Measurements from ENCODE around the gene B3GLCT. TPM values are rescaled to one million over a fixed set of nuclear protein-coding genes. Genes with fewer than 3 reads are reported as not detected.

B3GLCT gene
- total RNA-seq, 3 donors from 2014 or later (not counting 1 experiment from before 2014, with no cell fraction given), result 6.0 to 8.1 (median 6.2) TPM

GRCh38 chr13:31310356-31310755 is 110.6 kb downstream of the B3GLCT start:
- Histone ChIP-seq H3K4me3 (ENCODE audit: low read length) (no peak overlapping the region), H3K4me1 (ENCODE audit: control insufficient read depth, insufficient read depth, low read length) (no peaks in the 10 kb centered on the region), H3K9me3 (ENCODE audit: control insufficient read depth, insufficient read depth, low read length) (peaks cover 28% of the 10 kb centered on the region), H3K27ac (ENCODE audit: low read length) (no peak overlapping the region), H3K36me3 (ENCODE audit: control insufficient read depth, insufficient read depth, low read length) (no peaks in the 10 kb centered on the region), H3K27me3 (ENCODE audit: control insufficient read depth, insufficient read depth, low read length) (no peaks in the 10 kb centered on the region)
- H3K4me3 Mint-ChIP-seq, result no peak overlapping the region
- WGBS (ENCODE audit: insufficient coverage), result 95% methylated on average over 4 of the region's 4 CpGs
- no peak for DNase-seq
- TF ChIP-seq, protein P1, sequence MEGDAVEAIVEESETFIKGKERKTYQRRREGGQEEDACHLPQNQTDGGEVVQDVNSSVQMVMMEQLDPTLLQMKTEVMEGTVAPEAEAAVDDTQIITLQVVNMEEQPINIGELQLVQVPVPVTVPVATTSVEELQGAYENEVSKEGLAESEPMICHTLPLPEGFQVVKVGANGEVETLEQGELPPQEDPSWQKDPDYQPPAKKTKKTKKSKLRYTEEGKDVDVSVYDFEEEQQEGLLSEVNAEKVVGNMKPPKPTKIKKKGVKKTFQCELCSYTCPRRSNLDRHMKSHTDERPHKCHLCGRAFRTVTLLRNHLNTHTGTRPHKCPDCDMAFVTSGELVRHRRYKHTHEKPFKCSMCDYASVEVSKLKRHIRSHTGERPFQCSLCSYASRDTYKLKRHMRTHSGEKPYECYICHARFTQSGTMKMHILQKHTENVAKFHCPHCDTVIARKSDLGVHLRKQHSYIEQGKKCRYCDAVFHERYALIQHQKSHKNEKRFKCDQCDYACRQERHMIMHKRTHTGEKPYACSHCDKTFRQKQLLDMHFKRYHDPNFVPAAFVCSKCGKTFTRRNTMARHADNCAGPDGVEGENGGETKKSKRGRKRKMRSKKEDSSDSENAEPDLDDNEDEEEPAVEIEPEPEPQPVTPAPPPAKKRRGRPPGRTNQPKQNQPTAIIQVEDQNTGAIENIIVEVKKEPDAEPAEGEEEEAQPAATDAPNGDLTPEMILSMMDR (IDR thresholded peaks at IDR 0.05), result no peak
- intact Hi-C loops (cut with micrococcal nuclease), result no loop called here
- peak in 1 of 3 donors; percentile 14 for ATAC-seq
- H3K4me1 Mint-ChIP-seq, result no peaks in the 10 kb centered on the region
- peaks cover 25% of the 10 kb centered on the region for H3K36me3 Mint-ChIP-seq
- H3K27me3 Mint-ChIP-seq (ENCODE audit: low read depth in 2 of 2), result no peaks in the 10 kb centered on the region
- H3K9me3 Mint-ChIP-seq, result peaks cover 5 to 19% of the 10 kb centered on the region in 2 donors
- H3K27ac Mint-ChIP-seq, result no peak overlapping the region

DNA sequence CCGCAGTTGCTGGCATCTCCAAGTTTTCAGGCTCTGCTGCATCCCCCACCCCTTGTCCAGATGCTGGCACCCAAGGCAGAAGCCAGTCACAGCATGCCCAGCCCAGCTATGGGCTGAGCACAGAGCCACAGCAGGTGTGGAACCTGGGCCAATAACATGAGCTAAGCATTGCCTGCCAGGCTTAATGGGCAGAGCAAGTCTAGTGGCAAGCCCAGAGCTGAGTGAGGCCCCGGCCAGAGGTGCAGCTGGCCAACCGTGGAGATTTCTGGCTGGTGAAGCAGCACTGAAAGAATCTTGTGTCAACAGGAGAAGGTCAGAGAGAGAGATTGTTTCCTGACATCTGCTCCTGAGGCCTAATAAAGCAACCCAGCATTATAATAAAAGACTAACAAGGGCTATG is 111.0 kb downstream of the B3GLCT start:
- Histone ChIP-seq H3K36me3 (ENCODE audit: control insufficient read depth, insufficient read depth, low read length) (no peaks in the 10 kb centered on the region), H3K9me3 (ENCODE audit: control insufficient read depth, insufficient read depth, low read length) (peaks cover 32% of the 10 kb centered on the region), H3K4me1 (ENCODE audit: control insufficient read depth, insufficient read depth, low read length) (no peaks in the 10 kb centered on the region), H3K27ac (ENCODE audit: low read length) (no peak overlapping the region), H3K27me3 (ENCODE audit: control insufficient read depth, insufficient read depth, low read length) (no peaks in the 10 kb centered on the region), H3K4me3 (ENCODE audit: low read length) (no peak overlapping the region)
- TF ChIP-seq, protein P1 (IDR thresholded peaks at IDR 0.05), result no peak
- WGBS (ENCODE audit: insufficient coverage), result 63% methylated on average over 3 of the region's 3 CpGs
- Mint-ChIP-seq H3K4me1 (no peaks in the 10 kb centered on the region), H3K9me3 (peaks cover 6 to 19% of the 10 kb centered on the region in 2 donors), H3K27ac (no peak overlapping the region), H3K36me3 (peaks cover 26% of the 10 kb centered on the region), H3K27me3 (ENCODE audit: low read depth in 2 of 2) (no peaks in the 10 kb centered on the region), H3K4me3 (no peak overlapping the region)
- no peak for DNase-seq
- peak in 1 of 3 donors; percentile 14 for ATAC-seq
- intact Hi-C loops (cut with micrococcal nuclease), result no loop called here

- H3K27ac Mint-ChIP-seq, result no peak overlapping the region
- intact Hi-C loops (cut with micrococcal nuclease), result no loop called here
- no peak overlapping the region for H3K4me3 ChIP-seq (ENCODE audit: low read length)
- H3K4me3 Mint-ChIP-seq, result no peak overlapping the region
- no peaks in the 10 kb centered on the region for H3K36me3 ChIP-seq (ENCODE audit: control insufficient read depth, insufficient read depth, low read length)
- no peaks in the 10 kb centered on the region for H3K27me3 ChIP-seq (ENCODE audit: control insufficient read depth, insufficient read depth, low read length)
- DNase-seq, result no peak
- TF ChIP-seq, protein P1 (IDR thresholded peaks at IDR 0.05), result no peak
- WGBS (ENCODE audit: insufficient coverage), result 80% methylated on average over 2 of the region's 2 CpGs
- no peak for ATAC-seq
- H3K27ac ChIP-seq (ENCODE audit: low read length), result no peak overlapping the region
- H3K9me3 Mint-ChIP-seq, result peaks cover 6 to 19% of the 10 kb centered on the region in 2 donors
- H3K4me1 Mint-ChIP-seq, result no peaks in the 10 kb centered on the region
- H3K27me3 Mint-ChIP-seq (ENCODE audit: low read depth in 2 of 2), result no peaks in the 10 kb centered on the region
- H3K4me1 ChIP-seq (ENCODE audit: control insufficient read depth, insufficient read depth, low read length), result no peaks in the 10 kb centered on the region
- H3K9me3 ChIP-seq (ENCODE audit: control insufficient read depth, insufficient read depth, low read length), result peaks cover 39% of the 10 kb centered on the region
- peaks cover 26% of the 10 kb centered on the region for H3K36me3 Mint-ChIP-seq
Observed at GRCh38 chr13:31311921-31312320, 112.1 kb downstream of the B3GLCT start.

DNA sequence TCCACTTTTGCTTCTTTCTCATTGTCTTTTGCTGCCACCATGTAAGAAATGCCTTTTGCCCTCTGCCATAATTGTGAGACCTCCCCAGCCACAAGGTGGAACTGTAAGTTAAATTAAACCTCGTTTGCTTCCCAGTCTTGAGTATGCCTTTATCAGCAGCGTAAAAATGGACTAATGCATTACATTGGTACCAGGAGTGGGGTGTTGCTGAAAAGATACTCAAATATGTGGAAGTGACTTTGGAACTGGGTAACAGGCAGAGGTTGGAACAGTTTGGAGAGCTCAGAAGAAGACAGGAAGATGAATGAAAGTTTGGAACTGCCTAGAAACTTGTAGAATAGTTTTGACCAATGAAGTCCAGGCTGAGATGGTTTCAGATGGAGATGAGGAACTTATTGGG is 115.2 kb downstream of the B3GLCT start:
- no peaks in the 10 kb centered on the region for H3K36me3 ChIP-seq (ENCODE audit: control insufficient read depth, insufficient read depth, low read length)
- 86% methylated on average over 2 of the region's 2 CpGs for WGBS (ENCODE audit: insufficient coverage)
- no peaks in the 10 kb centered on the region for H3K27me3 ChIP-seq (ENCODE audit: control insufficient read depth, insufficient read depth, low read length)
- Mint-ChIP-seq H3K4me3 (no peak overlapping the region), H3K27me3 (ENCODE audit: low read depth in 2 of 2) (no peaks in the 10 kb centered on the region), H3K4me1 (no peaks in the 10 kb centered on the region), H3K9me3 (peaks cover 6 to 15% of the 10 kb centered on the region in 2 donors), H3K27ac (no peak overlapping the region), H3K36me3 (peaks cover 14% of the 10 kb centered on the region)
- H3K4me1 ChIP-seq (ENCODE audit: control insufficient read depth, insufficient read depth, low read length), result no peaks in the 10 kb centered on the region
- DNase-seq (no peak), ATAC-seq (no peak)
- TF ChIP-seq, protein P1 (IDR thresholded peaks at IDR 0.05), result no peak
- H3K4me3 ChIP-seq (ENCODE audit: low read length), result no peak overlapping the region
- intact Hi-C loops (cut with micrococcal nuclease), result no loop called here
- peaks cover 38% of the 10 kb centered on the region for H3K9me3 ChIP-seq (ENCODE audit: control insufficient read depth, insufficient read depth, low read length)
- H3K27ac ChIP-seq (ENCODE audit: low read length), result no peak overlapping the region
